Stromal cell of bone marrow (primary cell): Measurements from ENCODE around the gene CDKAL1.
"Not testable (repeated sequence)": the region's sequence is repeated elsewhere in the genome, so short reads cannot be mapped to it uniquely, and the experiment has no call there.

ENCODE experiments used
- DNase-seq: peaks from one replicate; pipeline ENCODE4 v3.0.0-alpha.2; 2012; ENCODE audit warnings: low read depth

The CDKAL1 gene

GRCh38 chr6:20534295-20535262, at the start of gene CDKAL1:
Gene CDKAL1 (plus strand): TSS chr6:20534457. CDS start chr6:20546351, 11,894 bp downstream.
- peak; percentile 89 for DNase-seq

GRCh38 chr6:20486641-20487040, 47.6 kb upstream of the CDKAL1 start:
- no peak for DNase-seq

- DNase-seq = no peak
Measured at GRCh38 chr6:20487669-20488375, 46.4 kb upstream of the CDKAL1 start.

GRCh38 chr6:20490591-20490990, 43.7 kb upstream of the CDKAL1 start:
- no peak for DNase-seq

GRCh38 chr6:20492099-20492498, 42.2 kb upstream of the CDKAL1 start:
- DNase-seq = no peak

GRCh38 chr6:20497216-20498040, 36.8 kb upstream of the CDKAL1 start:
- peak; percentile 82 for DNase-seq

- no peak for DNase-seq
Measured at GRCh38 chr6:20498041-20498385, 36.2 kb upstream of the CDKAL1 start.

GRCh38 chr6:20509212-20509611, 25.0 kb upstream of the CDKAL1 start:
- DNase-seq = no peak

GRCh38 chr6:20511852-20512251, 22.4 kb upstream of the CDKAL1 start:
- no peak for DNase-seq

GRCh38 chr6:20525208-20525607, 9.0 kb upstream of the CDKAL1 start:
- DNase-seq = not testable (repeated sequence)

GRCh38 chr6:20529086-20529448, 5.2 kb upstream of the CDKAL1 start:
- peak; percentile 19 for DNase-seq

- DNase-seq = no peak
Measured at GRCh38 chr6:20532881-20533280, 1.4 kb upstream of the CDKAL1 start.

- no peak for DNase-seq
Measured at GRCh38 chr6:20533746-20534294, 437 bp upstream of the CDKAL1 start.

- DNase-seq = no peak
Measured at GRCh38 chr6:20538131-20538662, 3.9 kb downstream of the CDKAL1 start.

- no peak for DNase-seq
Measured at GRCh38 chr6:20538907-20539306, 4.7 kb downstream of the CDKAL1 start.

- DNase-seq = no peak
Measured at GRCh38 chr6:20539387-20539786, 5.1 kb downstream of the CDKAL1 start.

- peak; percentile 64 for DNase-seq
Measured at GRCh38 chr6:20540683-20541082, 6.4 kb downstream of the CDKAL1 start.

GRCh38 chr6:20541382-20541781, 7.1 kb downstream of the CDKAL1 start:
- DNase-seq = no peak

GRCh38 chr6:20542927-20543602, 8.8 kb downstream of the CDKAL1 start:
- peak; percentile 36 for DNase-seq

- DNase-seq = no peak
Measured at GRCh38 chr6:20548264-20548663, 14.0 kb downstream of the CDKAL1 start.

GRCh38 chr6:20549398-20549797, 15.1 kb downstream of the CDKAL1 start:
- not testable (repeated sequence) for DNase-seq
